ENCODE results near the gene SORCS2. TPM values are rescaled to one million over a fixed set of nuclear protein-coding genes. Genes with fewer than 3 reads are reported as not detected.

SORCS2 gene
- polyA plus RNA-seq, 1 donor (not counting 4 experiments of a cell fraction or from before 2014, with no cell fraction given), result 0.09 TPM

DNA sequence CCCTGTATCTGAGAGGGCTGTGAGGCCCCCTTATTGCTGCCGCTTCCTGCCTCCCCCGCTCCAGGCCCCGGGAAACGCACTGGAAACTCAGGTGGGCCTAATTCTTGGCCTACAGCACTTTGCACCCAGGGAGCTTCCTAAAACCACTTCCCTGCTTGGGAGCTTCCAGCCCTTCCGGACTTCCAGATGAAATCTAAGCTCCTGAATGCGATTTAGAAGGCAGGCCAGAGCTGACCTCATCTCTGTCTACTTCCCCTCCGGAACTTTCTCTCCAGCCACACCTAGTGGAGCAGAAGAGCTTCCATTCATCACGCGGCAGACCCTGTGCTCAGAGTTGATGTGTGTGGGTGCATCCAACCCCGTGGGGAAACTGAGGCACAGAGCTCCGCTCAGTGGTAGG is 84.2 kb downstream of the SORCS2 start:
- no peak for FAIRE-seq

DNA sequence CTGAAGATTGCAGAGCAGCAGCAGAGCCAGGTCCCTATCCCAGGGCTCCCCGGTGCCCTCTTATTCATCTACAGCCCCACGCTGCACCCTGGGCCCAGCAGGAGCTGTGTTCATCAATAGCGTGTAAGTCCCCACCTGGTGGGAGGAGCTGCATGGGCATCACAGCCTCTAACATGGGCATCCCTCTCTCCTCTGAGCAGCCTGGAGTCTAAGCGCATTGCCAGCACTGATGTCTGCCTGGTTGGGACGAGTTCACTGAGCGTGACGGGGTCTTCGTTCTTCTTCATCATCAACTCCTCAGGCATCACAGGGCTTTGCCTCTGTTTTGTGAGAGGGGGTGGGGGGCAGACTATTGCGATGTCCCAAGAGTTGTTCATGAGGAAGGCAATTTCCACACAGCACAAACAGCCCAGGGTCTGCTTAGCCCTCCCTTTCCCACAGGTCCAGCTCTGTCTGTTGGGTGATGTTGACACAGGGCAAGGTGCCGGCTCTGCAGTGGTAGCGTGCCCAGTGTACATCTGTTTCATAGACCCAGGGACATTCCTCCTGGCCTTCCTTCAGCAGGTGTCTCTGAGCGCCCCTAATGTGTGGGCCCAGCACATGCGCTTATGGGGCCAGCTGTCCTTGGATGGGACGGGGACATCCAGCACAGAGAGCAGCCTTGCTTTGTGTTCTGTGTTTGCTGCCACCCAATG is 85.9 kb downstream of the SORCS2 start:
- H3K36me3 ChIP-seq (ENCODE audit: control insufficient read depth in 2 of 2, extremely low read depth in 1 of 2, insufficient read depth in 2 of 2, low read length in 2 of 2), result no peaks in the 10 kb centered on the region
- peaks cover 16% of the 10 kb centered on the region for H3K27me3 ChIP-seq (ENCODE audit: control insufficient read depth, extremely low read depth, insufficient read depth, low read length)
- H2AFZ ChIP-seq (ENCODE audit: control insufficient read depth, low read length), result no peak overlapping the region
- no peaks in the 10 kb centered on the region for H4K20me1 ChIP-seq (ENCODE audit: control insufficient read depth, extremely low read depth, insufficient read depth, low read length)
- H3K27ac ChIP-seq (ENCODE audit: control insufficient read depth, insufficient read depth, low read length), result no peak overlapping the region
- no peaks in the 10 kb centered on the region for H3K79me2 ChIP-seq (ENCODE audit: control insufficient read depth, insufficient read depth, low read length)
- no peaks in the 10 kb centered on the region for H3K9me1 ChIP-seq (ENCODE audit: control insufficient read depth, extremely low read depth, insufficient read depth, low read length)
- no peaks in the 10 kb centered on the region for H3K9me3 ChIP-seq (ENCODE audit: control insufficient read depth, low read depth, low read length)
- TF ChIP-seq, protein P1, sequence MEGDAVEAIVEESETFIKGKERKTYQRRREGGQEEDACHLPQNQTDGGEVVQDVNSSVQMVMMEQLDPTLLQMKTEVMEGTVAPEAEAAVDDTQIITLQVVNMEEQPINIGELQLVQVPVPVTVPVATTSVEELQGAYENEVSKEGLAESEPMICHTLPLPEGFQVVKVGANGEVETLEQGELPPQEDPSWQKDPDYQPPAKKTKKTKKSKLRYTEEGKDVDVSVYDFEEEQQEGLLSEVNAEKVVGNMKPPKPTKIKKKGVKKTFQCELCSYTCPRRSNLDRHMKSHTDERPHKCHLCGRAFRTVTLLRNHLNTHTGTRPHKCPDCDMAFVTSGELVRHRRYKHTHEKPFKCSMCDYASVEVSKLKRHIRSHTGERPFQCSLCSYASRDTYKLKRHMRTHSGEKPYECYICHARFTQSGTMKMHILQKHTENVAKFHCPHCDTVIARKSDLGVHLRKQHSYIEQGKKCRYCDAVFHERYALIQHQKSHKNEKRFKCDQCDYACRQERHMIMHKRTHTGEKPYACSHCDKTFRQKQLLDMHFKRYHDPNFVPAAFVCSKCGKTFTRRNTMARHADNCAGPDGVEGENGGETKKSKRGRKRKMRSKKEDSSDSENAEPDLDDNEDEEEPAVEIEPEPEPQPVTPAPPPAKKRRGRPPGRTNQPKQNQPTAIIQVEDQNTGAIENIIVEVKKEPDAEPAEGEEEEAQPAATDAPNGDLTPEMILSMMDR (optimal IDR thresholded peaks at IDR 0.05 in 1 of 3, IDR thresholded peaks at IDR 0.05 in 1 of 3, conservative IDR thresholded peaks at IDR 0.05 in 1 of 3; ENCODE audit: extremely low read depth in 1 of 3, insufficient read depth in 2 of 3, low read length in 3 of 3), result no peak
- TF ChIP-seq EZH2 (IDR thresholded peaks at IDR 0.05; ENCODE audit: low read length), result no peak
- H3K4me2 ChIP-seq (ENCODE audit: control insufficient read depth, extremely low read depth, insufficient read depth, low read depth, low read length), result no peak overlapping the region
- no peak overlapping the region for H3K9ac ChIP-seq (ENCODE audit: control insufficient read depth, extremely low read depth, insufficient read depth, low read length)
- DNase-seq (ENCODE audit: low read depth, low spot score) (no peak), FAIRE-seq (no peak)
- dilution Hi-C loops (cut with MboI; ENCODE audit: extremely low pct_ligation_motif_present, low sequenced_read_pairs), result no loop called here
- peaks cover 27% of the 10 kb centered on the region for H3K4me1 ChIP-seq (ENCODE audit: control insufficient read depth, extremely low read depth, insufficient read depth, low read length)
- H3K4me3 ChIP-seq (ENCODE audit: control insufficient read depth in 2 of 3, extremely low read depth in 1 of 3, insufficient read depth in 2 of 3, low read depth in 1 of 3, low read length in 3 of 3), result no peak overlapping the region

More for the DNA sequence above, 84.2 kb downstream of the SORCS2 start:
- Histone ChIP-seq H2AFZ (ENCODE audit: control insufficient read depth, low read length) (no peak overlapping the region), H3K4me1 (ENCODE audit: control insufficient read depth, extremely low read depth, insufficient read depth, low read length) (peaks cover 21% of the 10 kb centered on the region), H4K20me1 (ENCODE audit: control insufficient read depth, extremely low read depth, insufficient read depth, low read length) (no peaks in the 10 kb centered on the region), H3K36me3 (ENCODE audit: control insufficient read depth in 2 of 2, extremely low read depth in 1 of 2, insufficient read depth in 2 of 2, low read length in 2 of 2) (no peaks in the 10 kb centered on the region), H3K4me3 (ENCODE audit: control insufficient read depth in 2 of 3, extremely low read depth in 1 of 3, insufficient read depth in 2 of 3, low read depth in 1 of 3, low read length in 3 of 3) (no peak overlapping the region), H3K4me2 (ENCODE audit: control insufficient read depth, extremely low read depth, insufficient read depth, low read depth, low read length) (no peak overlapping the region), H3K9me1 (ENCODE audit: control insufficient read depth, extremely low read depth, insufficient read depth, low read length) (no peaks in the 10 kb centered on the region), H3K9me3 (ENCODE audit: control insufficient read depth, low read depth, low read length) (no peaks in the 10 kb centered on the region), H3K9ac (ENCODE audit: control insufficient read depth, extremely low read depth, insufficient read depth, low read length) (no peak overlapping the region), H3K27ac (ENCODE audit: control insufficient read depth, insufficient read depth, low read length) (no peak overlapping the region), H3K79me2 (ENCODE audit: control insufficient read depth, insufficient read depth, low read length) (no peaks in the 10 kb centered on the region), H3K27me3 (ENCODE audit: control insufficient read depth, extremely low read depth, insufficient read depth, low read length) (peaks cover 14% of the 10 kb centered on the region)
- TF ChIP-seq EZH2 (IDR thresholded peaks at IDR 0.05; ENCODE audit: low read length), result no peak
- TF ChIP-seq, protein P1 (optimal IDR thresholded peaks at IDR 0.05 in 1 of 3, IDR thresholded peaks at IDR 0.05 in 1 of 3, conservative IDR thresholded peaks at IDR 0.05 in 1 of 3; ENCODE audit: extremely low read depth in 1 of 3, insufficient read depth in 2 of 3, low read length in 3 of 3), result no peak
- dilution Hi-C loops (cut with MboI; ENCODE audit: extremely low pct_ligation_motif_present, low sequenced_read_pairs), result no loop called here
- no peak for DNase-seq (ENCODE audit: low read depth, low spot score)

Data from keratinocyte (primary cell).